Renal cortical epithelial cell (primary cell): ENCODE results near the gene SUOX. TPM values are rescaled to one million over a fixed set of nuclear protein-coding genes. Genes with fewer than 3 reads are reported as not detected.

Experiments used
- total RNA-seq: library from RNA; depleted of rRNA; stranded (reverse); fragments of >200 nt; gene quantifications from 2 replicates; pipeline ENCODE4 v1.2.3, GENCODE V29; 2014

The SUOX gene
- total RNA-seq, 1 donor from 2014 or later: 17.2 TPM

Other genes with a start within 250 kb of the SUOX start
- 123 and 141 TPM in 2 replicates for gene SARNP, start 179.6 kb upstream of the SUOX start, total RNA-seq
- gene ORMDL2, start 179.2 kb upstream of the SUOX start, total RNA-seq: 35.5 and 67.0 TPM in 2 replicates
- gene DNAJC14, start 167.7 kb upstream of the SUOX start, total RNA-seq: 65.5 and 66.7 TPM in 2 replicates
- 1.0 and 2.6 TPM in 2 replicates for gene MMP19, start 154.3 kb upstream of the SUOX start, total RNA-seq
- gene PYM1, start 69.4 kb upstream of the SUOX start, total RNA-seq: 30.0 and 38.7 TPM in 2 replicates
- 92.2 and 105 TPM in 2 replicates for gene DGKA, start 66.1 kb upstream of the SUOX start, total RNA-seq
- gene PMEL, start 31.2 kb upstream of the SUOX start, total RNA-seq: 1.6 and 1.9 TPM in 2 replicates
- 12.9 and 29.0 TPM in 2 replicates for gene CDK2, start 30.4 kb upstream of the SUOX start, total RNA-seq
- gene RAB5B, start 23.2 kb upstream of the SUOX start, total RNA-seq: 92.9 and 119 TPM in 2 replicates
- 1.9 and 3.7 TPM in 2 replicates for gene IKZF4, start 23.8 kb downstream of the SUOX start, total RNA-seq
- gene RPS26, start 44.6 kb downstream of the SUOX start, total RNA-seq: 119 and 710 TPM in 2 replicates
- 5.1 and 19.4 TPM in 2 replicates for gene ERBB3, start 82.9 kb downstream of the SUOX start, total RNA-seq
- 148 and 159 TPM in 2 replicates for gene PA2G4, start 107.3 kb downstream of the SUOX start, total RNA-seq
- gene RPL41, start 119.4 kb downstream of the SUOX start, total RNA-seq: 1,963 and 2,452 TPM in 2 replicates
- gene ZC3H10, start 121.0 kb downstream of the SUOX start, total RNA-seq: 3.6 and 3.7 TPM in 2 replicates
- 347 and 558 TPM in 2 replicates for gene ESYT1, start 131.0 kb downstream of the SUOX start, total RNA-seq
- gene MYL6B, start 155.3 kb downstream of the SUOX start, total RNA-seq: 57.8 and 70.2 TPM in 2 replicates
- gene MYL6, start 161.1 kb downstream of the SUOX start, total RNA-seq: 2,255 and 3,927 TPM in 2 replicates
- 17.4 and 61.2 TPM in 2 replicates for gene SMARCC2, start 192.2 kb downstream of the SUOX start, total RNA-seq
- 84.4 and 140 TPM in 2 replicates for gene RNF41, start 224.6 kb downstream of the SUOX start, total RNA-seq
- 17.8 and 20.8 TPM in 2 replicates for gene NABP2, start 227.1 kb downstream of the SUOX start, total RNA-seq
- 0.20 TPM in 1 of 2 replicates, not detected in the other for gene SLC39A5, start 232.8 kb downstream of the SUOX start, total RNA-seq